HG03280 (cell line): ENCODE measurements around the gene ROPN1L.

Experiments used
- ATAC-seq: cut with Tn5 transposase; IDR thresholded peaks from one replicate; pipeline ENCODE4 v1.9.1; 2021; ENCODE audit warnings: mild to moderate bottlenecking, moderate library complexity; ENCODE audit not compliant: unreplicated experiment

Gene ROPN1L

GRCh38 chr5:10427201-10427600, 14.5 kb upstream of the ROPN1L start:
- ATAC-seq = no peak

GRCh38 chr5:10427978-10428377, 13.7 kb upstream of the ROPN1L start:
- ATAC-seq = no peak

GRCh38 chr5:10431415-10431814, 10.3 kb upstream of the ROPN1L start:
- ATAC-seq = no peak

- ATAC-seq = no peak
These were observed 9.3 kb upstream of the ROPN1L start for GRCh38 chr5:10432059-10433008.

- ATAC-seq = no peak
These were observed 7.3 kb upstream of the ROPN1L start for GRCh38 chr5:10434392-10434791.

- no peak for ATAC-seq
These were observed 3.4 kb upstream of the ROPN1L start for GRCh38 chr5:10438301-10438700.

- no peak for ATAC-seq
These were observed 2.0 kb upstream of the ROPN1L start for GRCh38 chr5:10439692-10440091.

GRCh38 chr5:10440367-10440990, 1.2 kb upstream of the ROPN1L start:
- ATAC-seq = no peak

GRCh38 chr5:10441992-10442435, 335 bp downstream of the ROPN1L start:
- peak; percentile 47 for ATAC-seq

GRCh38 chr5:10442576-10442975, 897 bp downstream of the ROPN1L start:
- ATAC-seq = no peak

- no peak for ATAC-seq
These were observed 3.7 kb downstream of the ROPN1L start for GRCh38 chr5:10445352-10445751.

- no peak for ATAC-seq
These were observed 4.8 kb downstream of the ROPN1L start for GRCh38 chr5:10446490-10446889.

GRCh38 chr5:10447041-10447440, 5.4 kb downstream of the ROPN1L start:
- no peak for ATAC-seq

GRCh38 chr5:10448754-10449360, 7.2 kb downstream of the ROPN1L start:
- no peak for ATAC-seq

GRCh38 chr5:10451137-10451824, 9.6 kb downstream of the ROPN1L start:
- ATAC-seq = no peak

GRCh38 chr5:10452768-10453331, 11.2 kb downstream of the ROPN1L start:
- no peak for ATAC-seq

- ATAC-seq = no peak
These were observed 11.9 kb downstream of the ROPN1L start for GRCh38 chr5:10453545-10453944.

- ATAC-seq = no peak
These were observed 13.1 kb downstream of the ROPN1L start for GRCh38 chr5:10454591-10455276.

- no peak for ATAC-seq
These were observed 13.6 kb downstream of the ROPN1L start for GRCh38 chr5:10455277-10455670.
